Gastroesophageal sphincter (tissue), 4 donors: ENCODE results near the gene CSRP2. TPM values are rescaled to one million over a fixed set of nuclear protein-coding genes. Genes with fewer than 3 reads are reported as not detected.
A peak's percentile ranks its signal among the peaks of the same experiment; 100 is the strongest.

Source experiments
- ATAC-seq: fragments of 150-250 bp; one replicate; pipeline ENCODE4 v1.9.1; 2016; ENCODE audit warnings: mild to moderate bottlenecking, moderate library complexity
- H3K27ac ChIP-seq, 4 donors: fragments of 200-600 bp; sonication (generic) in 3 of 4; 1 replicate in 3 of 4; 2 replicates in 1 of 4; pipeline ENCODE4 v1.5.1; 2016 to 2019
- H3K27me3 ChIP-seq: fragments of 200-600 bp; sonication (generic); one replicate; pipeline ENCODE4 v1.5.1; 2019
- H3K36me3 ChIP-seq, 2 donors: fragments of 200-600 bp; sonication (generic); one replicate each; pipeline ENCODE4 v1.5.1; 2019; ENCODE audit warnings: control low read depth in 1 of 2
- H3K4me1 ChIP-seq, 3 donors: fragments of 200-600 bp; sonication (generic); 1 replicate in 2 of 3; 2 replicates in 1 of 3; pipeline ENCODE4 v1.5.1; 2016 to 2019; ENCODE audit warnings: control low read depth in 2 of 3
- H3K4me3 ChIP-seq, 2 donors: fragments of 200-600 bp; sonication (generic); one replicate each; pipeline ENCODE4 v1.5.1; 2019; ENCODE audit warnings: mild to moderate bottlenecking in 1 of 2, moderate library complexity in 1 of 2
- H3K9me3 ChIP-seq, 3 donors: fragments of 200-600 bp; sonication (generic); one replicate each; pipeline ENCODE4 v1.5.1; 2017 to 2019; ENCODE audit warnings: control low read depth in 2 of 3
- CTCF ChIP-seq, 4 experiments: fragments of 200-600 bp in 2 of 4; fragments of 450-650 bp in 2 of 4; sonication (generic) in 1 of 4; IDR thresholded peaks; one replicate each; pipeline ENCODE4 v1.5.1; 2017 to 2019; ENCODE audit warnings: antibody characterized with exemption in 4 of 4, mild to moderate bottlenecking in 2 of 4, moderate library complexity in 2 of 4
- EP300 ChIP-seq: sonication (generic); formaldehyde crosslinking; IDR thresholded peaks from one replicate; pipeline ENCODE4 v1.6.1; 2017; ENCODE audit warnings: antibody characterized with exemption, mild to moderate bottlenecking
- POLR2A ChIP-seq, 2 donors: fragments of 450-650 bp; IDR thresholded peaks; one replicate each; pipeline ENCODE4 v1.6.1; 2017; ENCODE audit warnings: antibody characterized with exemption in 2 of 2, mild to moderate bottlenecking in 2 of 2, moderate library complexity in 1 of 2
- POLR2AphosphoS5 ChIP-seq: sonication (generic); formaldehyde crosslinking; IDR thresholded peaks from one replicate; pipeline ENCODE4 v1.6.1; 2017; ENCODE audit warnings: antibody characterized with exemption
- WGBS, 2 donors: methylation state at CpG; one replicate each; pipeline ENCODE4 v1.1.5; 2018; ENCODE audit warnings: low coverage in 1 of 2; 5-methylcytosine and 5-hydroxymethylcytosine counted together
- total RNA-seq, 4 donors: library from RNA; depleted of rRNA; stranded (reverse); fragments of >200 nt; gene quantifications; one replicate each; pipeline ENCODE4 v1.1.0, GENCODE V29; 2016

The CSRP2 gene
- total RNA-seq, 4 donors from 2014 or later = 65.8 to 157 (median 111) TPM

GRCh38 chr12:76874027-76874426 lies 4.8 kb downstream of the CSRP2 start:
- WGBS, 2 donors = 8 to 35% methylated on average over 3 of the region's 3 CpGs
- H3K4me1 ChIP-seq = peaks cover 0 to 93% (median 7%) of the 10 kb centered on the region in 3 donors
- H3K27me3 ChIP-seq = no peaks in the 10 kb centered on the region
- no peaks in the 10 kb centered on the region for H3K36me3 ChIP-seq
- ATAC-seq = no peak
- TF ChIP-seq POLR2AphosphoS5 = peak; percentile 70
- TF ChIP-seq CTCF (IDR thresholded peaks at IDR 0.05) = no peak
- TF ChIP-seq POLR2A (IDR thresholded peaks at IDR 0.05) = no peak
- H3K4me3 ChIP-seq = no peak overlapping the region
- no peaks in the 10 kb centered on the region for H3K9me3 ChIP-seq
- H3K27ac ChIP-seq = peak overlapping the region; percentile 10 to 96 (median 78)

- Histone ChIP-seq H3K4me1 (peaks cover 0 to 80% (median 7%) of the 10 kb centered on the region in 3 donors), H3K9me3 (no peaks in the 10 kb centered on the region), H3K27ac (no peak overlapping the region), H3K27me3 (no peaks in the 10 kb centered on the region), H3K4me3 (no peak overlapping the region), H3K36me3 (no peaks in the 10 kb centered on the region)
- 97% methylated on average over 5 of the region's 5 CpGs; no CpG with 5 or more reads in 1 of the 2 donors for WGBS, 2 donors
- ATAC-seq = no peak
- TF ChIP-seq POLR2AphosphoS5 (no peak), POLR2A (IDR thresholded peaks at IDR 0.05) (no peak), CTCF (IDR thresholded peaks at IDR 0.05) (no peak), EP300 (no peak)
Observed at GRCh38 chr12:76872415-76872814, 6.4 kb downstream of the CSRP2 start.

GRCh38 chr12:76871742-76872141 lies 7.1 kb downstream of the CSRP2 start:
- H3K27ac ChIP-seq = no peak overlapping the region
- TF ChIP-seq CTCF (IDR thresholded peaks at IDR 0.05) = no peak
- TF ChIP-seq EP300 = no peak
- TF ChIP-seq POLR2A (IDR thresholded peaks at IDR 0.05) = no peak
- no peak for TF ChIP-seq POLR2AphosphoS5
- WGBS, 2 donors = 23 to 27% methylated on average over 3 of the region's 3 CpGs
- no peaks in the 10 kb centered on the region for H3K36me3 ChIP-seq
- H3K9me3 ChIP-seq = no peaks in the 10 kb centered on the region
- H3K27me3 ChIP-seq = no peaks in the 10 kb centered on the region
- no peak overlapping the region for H3K4me3 ChIP-seq
- no peak for ATAC-seq
- peaks cover 0 to 77% (median 7%) of the 10 kb centered on the region in 3 donors for H3K4me1 ChIP-seq

- Histone ChIP-seq H3K9me3 (no peaks in the 10 kb centered on the region), H3K4me1 (peaks cover 0 to 77% (median 7%) of the 10 kb centered on the region in 3 donors), H3K36me3 (no peaks in the 10 kb centered on the region), H3K4me3 (no peak overlapping the region), H3K27ac (no peak overlapping the region), H3K27me3 (no peaks in the 10 kb centered on the region)
- no peak for TF ChIP-seq EP300
- no peak for TF ChIP-seq POLR2A (IDR thresholded peaks at IDR 0.05)
- TF ChIP-seq CTCF (IDR thresholded peaks at IDR 0.05) = no peak
- TF ChIP-seq POLR2AphosphoS5 = no peak
- 52% methylated on average over 2 of the region's 2 CpGs; no CpG with 5 or more reads in 1 of the 2 donors for WGBS, 2 donors
- ATAC-seq = no peak
Observed at GRCh38 chr12:76871082-76871481, 7.7 kb downstream of the CSRP2 start.

- ATAC-seq = no peak
- Histone ChIP-seq H3K9me3 (no peaks in the 10 kb centered on the region), H3K4me1 (peaks cover 2 to 69% (median 8%) of the 10 kb centered on the region in 3 donors), H3K36me3 (no peaks in the 10 kb centered on the region), H3K27ac (peak overlapping the region in 2 of 4 donors; percentile 13 to 69), H3K27me3 (no peaks in the 10 kb centered on the region), H3K4me3 (no peak overlapping the region)
- 47 to 65% methylated on average over 5 to 6 of the region's 8 CpGs for WGBS, 2 donors
- TF ChIP-seq EP300 = no peak
- TF ChIP-seq POLR2A (IDR thresholded peaks at IDR 0.05) = no peak
- TF ChIP-seq POLR2AphosphoS5 = no peak
- TF ChIP-seq CTCF (IDR thresholded peaks at IDR 0.05) = no peak
Observed at GRCh38 chr12:76866726-76867125, 12.1 kb downstream of the CSRP2 start.
